Endothelial cell of umbilical vein (primary cell): ENCODE data around the gene RPL37A. TPM values are rescaled to one million over a fixed set of nuclear protein-coding genes. Genes with fewer than 3 reads are reported as not detected.

Experiments used
- BruUV-seq: library from RNA; stranded (reverse); fragments of 400-500 nt; replicated peaks from 2 replicates; lab custom pipeline; 2021; lab: Mats Ljungman, UMichigan
- CTCF ChIA-PET: fragments of 300-600, 350-600 bp; sonication (Branson Sonifier 250); formaldehyde crosslinking; loops from one replicate; lab custom pipeline; 2021; ENCODE audit warnings: antibody characterized with exemption, inconsistent platforms; lab: Charles Lee
- POLR2A ChIA-PET: fragments of 300-600, 350-600 bp; sonication (Branson Sonifier 250); formaldehyde crosslinking; loops from one replicate; lab custom pipeline; 2021; ENCODE audit warnings: antibody characterized with exemption, inconsistent platforms; lab: Charles Lee
- DNase-seq: peaks from one replicate; pipeline ENCODE4 v3.0.0-alpha.2; 2011; ENCODE audit warnings: low read depth, low spot score
- FAIRE-seq: peaks from 2 replicates; lab custom pipeline; 2011; peaks lifted over from hg19 to GRCh38; lab: Jason Lieb, UNC
- H2AFZ ChIP-seq: 2 replicates; pipeline ENCODE4 v1.6.0; 2012; ENCODE audit warnings: low read depth, low read length, control low read depth, inconsistent platforms
- H3K27ac ChIP-seq: 2 replicates; pipeline ENCODE4 v1.5.1; 2011; ENCODE audit warnings: low read depth, mild to moderate bottlenecking, control low read depth, low read length, moderate library complexity; ENCODE audit not compliant: insufficient read depth
- H3K27me3 ChIP-seq, 2 experiments: 2 replicates each; pipeline versions ENCODE4 v1.6.0 to v1.6.1; 2011; ENCODE audit warnings: low read length in 2 of 2, mixed read lengths in 1 of 2; ENCODE audit not compliant: control insufficient read depth in 2 of 2, insufficient read depth in 2 of 2
- H3K36me3 ChIP-seq, 2 experiments: 2 replicates in 1 of 2; 3 replicates in 1 of 2; pipeline ENCODE4 v1.5.1; 2011; ENCODE audit warnings: low read length in 2 of 2, mild to moderate bottlenecking in 1 of 2, moderate library complexity in 1 of 2; ENCODE audit not compliant: control insufficient read depth in 2 of 2, insufficient read depth in 2 of 2; ENCODE audit errors: extremely low read depth in 1 of 2
- H3K4me1 ChIP-seq: 3 replicates; pipeline ENCODE4 v1.5.1; 2011; ENCODE audit warnings: mild to moderate bottlenecking, low read length; ENCODE audit not compliant: control insufficient read depth, insufficient read depth; ENCODE audit errors: extremely low read depth
- H3K4me2 ChIP-seq: 2 replicates; pipeline ENCODE4 v1.6.1; 2011; ENCODE audit warnings: low read length, control low read depth, mixed read lengths; ENCODE audit not compliant: insufficient read depth
- H3K4me3 ChIP-seq, 3 experiments: fragments of 200-600 bp in 1 of 3; sonication (generic), shearing (Covaris generic) in 1 of 3; replicated peaks in 1 of 3; 2 replicates each; pipeline ENCODE4 v1.5.1; 2011 to 2016; ENCODE audit warnings: control low read depth in 3 of 3, low read length in 3 of 3, mild to moderate bottlenecking in 2 of 3, inconsistent platforms in 1 of 3, low read depth in 1 of 3, moderate library complexity in 1 of 3; ENCODE audit not compliant: insufficient read depth in 1 of 3
- H3K79me2 ChIP-seq: 2 replicates; pipeline ENCODE4 v1.6.0; 2012; ENCODE audit warnings: low read length, inconsistent platforms; ENCODE audit not compliant: control insufficient read depth, insufficient read depth
- H3K9ac ChIP-seq: replicated peaks from 2 replicates; pipeline ENCODE3; 2011; ENCODE audit warnings: low read length, control low read depth; ENCODE audit not compliant: insufficient read depth; ENCODE audit errors: extremely low read depth
- H3K9me1 ChIP-seq: replicated peaks from 3 replicates; pipeline ENCODE4 v1.6.0; 2011; ENCODE audit warnings: mild to moderate bottlenecking, low read length; ENCODE audit not compliant: control insufficient read depth, insufficient read depth; ENCODE audit errors: extremely low read depth
- H3K9me3 ChIP-seq: replicated peaks from 2 replicates; pipeline ENCODE4 v1.5.1; 2012; ENCODE audit warnings: low read length, inconsistent platforms; ENCODE audit not compliant: control insufficient read depth, insufficient read depth
- H4K20me1 ChIP-seq: replicated peaks from 2 replicates; pipeline ENCODE3; 2011; ENCODE audit warnings: mild to moderate bottlenecking, low read length; ENCODE audit not compliant: control insufficient read depth, insufficient read depth; ENCODE audit errors: extremely low read depth
- GATA2 ChIP-seq: IDR thresholded peaks from 2 replicates; pipeline ENCODE4 v1.7.0; 2011; ENCODE audit warnings: low read depth, mild to moderate bottlenecking, moderate library complexity, mixed read lengths, low read length; ENCODE audit not compliant: insufficient read length, insufficient read depth
- MAX ChIP-seq: IDR thresholded peaks from 2 replicates; pipeline ENCODE4 v1.6.1; 2011; ENCODE audit not compliant: insufficient read depth, insufficient read length
- POLR2A ChIP-seq: IDR thresholded peaks from 2 replicates; pipeline ENCODE4 v1.6.1; 2012; ENCODE audit warnings: low read depth, mild to moderate bottlenecking, control low read depth, low read length
- POLR2AphosphoS5 ChIP-seq: IDR thresholded peaks from 2 replicates; pipeline ENCODE4 v1.6.1; 2012; ENCODE audit warnings: low read depth, mild to moderate bottlenecking, control low read depth, low read length, moderate library complexity; ENCODE audit not compliant: insufficient read depth
- dilution Hi-C: fragments of 300-500 bp; cut with MboI; formaldehyde crosslinking; loops from one replicate; pipeline ENCODE4 v1.15.0; 2019; ENCODE audit warnings: low sequenced_read_pairs; ENCODE audit not compliant: extremely low pct_ligation_motif_present
- intact Hi-C: fragments of 100-400 bp; cut with micrococcal nuclease; formaldehyde crosslinking; loops from one replicate; pipeline ENCODE4 v1.10.0; 2022
- polyA plus RNA-seq, 4 experiments: library from polyadenylated mRNA; depleted of rRNA in 3 of 4; stranded (reverse) in 3 of 4; unstranded in 1 of 4; fragments of >200 nt; gene quantifications; 2 replicates each; pipeline versions ENCODE4 v1.2.1 to v1.2.3, GENCODE V29; 2011 to 2012; ENCODE audit warnings: missing spikeins in 1 of 4
- total RNA-seq: library from RNA; stranded (reverse); gene quantifications from 2 replicates; pipeline ENCODE4 v1.2.3, GENCODE V29; 2021
- TF ChIP-seq, protein P1 (sequence below), 2 donors: IDR thresholded peaks; 1 replicate in 1 of 2; 2 replicates in 1 of 2; pipeline ENCODE4 v1.5.1; 2011; ENCODE audit warnings: low read length in 2 of 2, mild to moderate bottlenecking in 2 of 2, moderate library complexity in 2 of 2, control low read depth in 1 of 2, inconsistent platforms in 1 of 2, low read depth in 1 of 2; ENCODE audit not compliant: insufficient read depth in 1 of 2; ENCODE audit errors: extremely low read depth in 1 of 2

RPL37A gene
- total and polyA plus RNA-seq, 2 donors (not counting 3 experiments of a cell fraction or from before 2014, with no cell fraction given) = 1,889 to 2,628 TPM

DNA sequence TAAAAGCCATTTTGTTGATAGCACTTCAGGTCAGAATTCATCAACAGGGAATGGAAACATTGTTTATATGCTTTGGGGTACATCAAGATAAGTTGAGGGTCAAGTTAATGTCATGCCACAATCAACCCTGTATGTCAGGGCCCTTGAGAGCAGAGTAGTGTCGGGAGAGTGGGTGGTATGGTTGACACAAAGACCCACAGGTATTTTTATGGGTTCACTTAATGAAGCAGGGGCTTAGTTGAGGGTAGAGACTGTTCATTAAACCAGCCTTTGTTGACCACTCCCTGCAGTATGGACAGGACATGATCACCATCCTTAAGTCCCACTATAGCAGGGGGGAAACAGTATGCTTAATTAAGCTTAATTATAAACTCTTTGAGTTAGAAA lies 5.7 kb downstream of the RPL37A start:
- ChIA-PET CTCF (interaction anchor here (1.2 kb wide), 1 partner anchor 15 kb away, joined by 3 read pairs; no protein-coding TSS in a partner anchor), POLR2A (interaction anchor here (1.0 kb wide), 1 partner anchor 11 kb away, joined by 4 read pairs; no protein-coding TSS in a partner anchor)
- Histone ChIP-seq H4K20me1 (no peaks in the 10 kb centered on the region), H3K36me3 (peaks cover 36 to 37% of the 10 kb centered on the region in 2 experiments), H3K9ac (no peak overlapping the region), H2AFZ (no peak overlapping the region), H3K4me1 (peaks cover 17% of the 10 kb centered on the region), H3K27ac (no peak overlapping the region), H3K9me1 (no peaks in the 10 kb centered on the region), H3K4me3 (no peak overlapping the region), H3K27me3 (no peaks in the 10 kb centered on the region), H3K9me3 (no peaks in the 10 kb centered on the region), H3K79me2 (peaks cover 45% of the 10 kb centered on the region), H3K4me2 (no peak overlapping the region)
- intact Hi-C loops = no loop called here
- no TSS peak for BruUV-seq
- TF ChIP-seq POLR2AphosphoS5 (peak; percentile 29), MAX (no peak)
- dilution Hi-C loops = no loop called here
- no peak for DNase-seq
- FAIRE-seq = no peak

- dilution Hi-C loops = no loop called here
- Histone ChIP-seq H3K79me2 (peaks cover 35% of the 10 kb centered on the region), H2AFZ (no peak overlapping the region), H3K4me1 (peaks cover 9% of the 10 kb centered on the region), H3K4me3 (no peak overlapping the region), H3K36me3 (peaks cover 31 to 32% of the 10 kb centered on the region in 2 experiments), H3K27ac (no peak overlapping the region), H3K9me1 (no peaks in the 10 kb centered on the region), H3K9me3 (no peaks in the 10 kb centered on the region), H3K4me2 (no peak overlapping the region), H3K27me3 (no peaks in the 10 kb centered on the region), H4K20me1 (no peaks in the 10 kb centered on the region), H3K9ac (no peak overlapping the region)
- BruUV-seq = no TSS peak
- ChIA-PET CTCF (interaction anchor here (1.2 kb wide), 1 partner anchor 14 kb away, joined by 3 read pairs; no protein-coding TSS in a partner anchor), POLR2A (interaction anchor here (0.7 kb wide), 1 partner anchor 97 kb away, joined by 4 read pairs; no protein-coding TSS in a partner anchor)
- FAIRE-seq (no peak), DNase-seq (no peak)
- intact Hi-C loops = no loop called here
- TF ChIP-seq POLR2A (peak; percentile 59), GATA2 (no peak), POLR2AphosphoS5 (peak; percentile 9)
- TF ChIP-seq, protein P1, sequence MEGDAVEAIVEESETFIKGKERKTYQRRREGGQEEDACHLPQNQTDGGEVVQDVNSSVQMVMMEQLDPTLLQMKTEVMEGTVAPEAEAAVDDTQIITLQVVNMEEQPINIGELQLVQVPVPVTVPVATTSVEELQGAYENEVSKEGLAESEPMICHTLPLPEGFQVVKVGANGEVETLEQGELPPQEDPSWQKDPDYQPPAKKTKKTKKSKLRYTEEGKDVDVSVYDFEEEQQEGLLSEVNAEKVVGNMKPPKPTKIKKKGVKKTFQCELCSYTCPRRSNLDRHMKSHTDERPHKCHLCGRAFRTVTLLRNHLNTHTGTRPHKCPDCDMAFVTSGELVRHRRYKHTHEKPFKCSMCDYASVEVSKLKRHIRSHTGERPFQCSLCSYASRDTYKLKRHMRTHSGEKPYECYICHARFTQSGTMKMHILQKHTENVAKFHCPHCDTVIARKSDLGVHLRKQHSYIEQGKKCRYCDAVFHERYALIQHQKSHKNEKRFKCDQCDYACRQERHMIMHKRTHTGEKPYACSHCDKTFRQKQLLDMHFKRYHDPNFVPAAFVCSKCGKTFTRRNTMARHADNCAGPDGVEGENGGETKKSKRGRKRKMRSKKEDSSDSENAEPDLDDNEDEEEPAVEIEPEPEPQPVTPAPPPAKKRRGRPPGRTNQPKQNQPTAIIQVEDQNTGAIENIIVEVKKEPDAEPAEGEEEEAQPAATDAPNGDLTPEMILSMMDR (IDR thresholded peaks at IDR 0.05; ENCODE audit: extremely low read depth in 1 of 2, insufficient read depth in 1 of 2, low read depth in 1 of 2, low read length in 2 of 2) = no peak
Observed at GRCh38 chr2:216505133-216506106, 6.8 kb downstream of the RPL37A start.
